ENCODE results near the gene BBS9.

Gene BBS9

GRCh38 chr7:33400214-33400538 is 270.8 kb downstream of the BBS9 start:
- H3K36me3 Mint-ChIP-seq (ENCODE audit: low read depth) = no peaks in the 10 kb centered on the region
- no peaks in the 10 kb centered on the region for H3K27me3 Mint-ChIP-seq (ENCODE audit: low read depth)
- H3K27ac Mint-ChIP-seq = no peak overlapping the region
- H3K4me3 Mint-ChIP-seq = no peak overlapping the region
- H3K4me1 Mint-ChIP-seq (ENCODE audit: low read depth) = no peaks in the 10 kb centered on the region
- H3K9me3 Mint-ChIP-seq = no peaks in the 10 kb centered on the region
- no peak for DNase-seq (ENCODE audit: low spot score)

GRCh38 chr7:33410266-33410665 is 280.9 kb downstream of the BBS9 start:
- Mint-ChIP-seq H3K27me3 (ENCODE audit: low read depth) (no peaks in the 10 kb centered on the region), H3K36me3 (ENCODE audit: low read depth) (no peaks in the 10 kb centered on the region)

GRCh38 chr7:33411020-33411419 is 281.7 kb downstream of the BBS9 start:
- Mint-ChIP-seq H3K9me3 (peaks cover 15% of the 10 kb centered on the region), H3K4me1 (ENCODE audit: low read depth) (no peaks in the 10 kb centered on the region), H3K36me3 (ENCODE audit: low read depth) (no peaks in the 10 kb centered on the region), H3K27me3 (ENCODE audit: low read depth) (no peaks in the 10 kb centered on the region), H3K27ac (no peak overlapping the region), H3K4me3 (no peak overlapping the region)
- no peak for DNase-seq (ENCODE audit: low spot score)

More at GRCh38 chr7:33410266-33410665, 280.9 kb downstream of the BBS9 start:
- H3K4me3 Mint-ChIP-seq = no peak overlapping the region
- H3K9me3 Mint-ChIP-seq = peaks cover 17% of the 10 kb centered on the region
- H3K27ac Mint-ChIP-seq = no peak overlapping the region
- H3K4me1 Mint-ChIP-seq (ENCODE audit: low read depth) = no peaks in the 10 kb centered on the region
- no peak for DNase-seq (ENCODE audit: low spot score)

- Mint-ChIP-seq H3K27me3 (ENCODE audit: low read depth) (no peaks in the 10 kb centered on the region), H3K36me3 (ENCODE audit: low read depth) (no peaks in the 10 kb centered on the region), H3K4me3 (no peak overlapping the region), H3K9me3 (peaks cover 8% of the 10 kb centered on the region), H3K27ac (no peak overlapping the region), H3K4me1 (ENCODE audit: low read depth) (no peaks in the 10 kb centered on the region)
- no peak for DNase-seq (ENCODE audit: low spot score)
These were observed 283.0 kb downstream of the BBS9 start for GRCh38 chr7:33412331-33412730.

- Mint-ChIP-seq H3K27me3 (ENCODE audit: low read depth) (no peaks in the 10 kb centered on the region), H3K36me3 (ENCODE audit: low read depth) (no peaks in the 10 kb centered on the region), H3K27ac (no peak overlapping the region), H3K4me3 (no peak overlapping the region), H3K9me3 (no peaks in the 10 kb centered on the region), H3K4me1 (ENCODE audit: low read depth) (no peaks in the 10 kb centered on the region)
- no peak for DNase-seq (ENCODE audit: low spot score)
These were observed 288.9 kb downstream of the BBS9 start for GRCh38 chr7:33418251-33418701.

- Mint-ChIP-seq H3K4me1 (ENCODE audit: low read depth) (no peaks in the 10 kb centered on the region), H3K27ac (no peak overlapping the region), H3K27me3 (ENCODE audit: low read depth) (no peaks in the 10 kb centered on the region), H3K36me3 (ENCODE audit: low read depth) (no peaks in the 10 kb centered on the region), H3K4me3 (no peak overlapping the region), H3K9me3 (no peaks in the 10 kb centered on the region)
- no peak for DNase-seq (ENCODE audit: low spot score)
These were observed 291.1 kb downstream of the BBS9 start for GRCh38 chr7:33420311-33420940.

GRCh38 chr7:33421429-33421828 is 292.1 kb downstream of the BBS9 start:
- no peak overlapping the region for H3K4me3 Mint-ChIP-seq
- no peaks in the 10 kb centered on the region for H3K4me1 Mint-ChIP-seq (ENCODE audit: low read depth)
- H3K27me3 Mint-ChIP-seq (ENCODE audit: low read depth) = no peaks in the 10 kb centered on the region
- H3K36me3 Mint-ChIP-seq (ENCODE audit: low read depth) = no peaks in the 10 kb centered on the region
- no peak overlapping the region for H3K27ac Mint-ChIP-seq
- H3K9me3 Mint-ChIP-seq = no peaks in the 10 kb centered on the region
- no peak for DNase-seq (ENCODE audit: low spot score)

GRCh38 chr7:33422141-33422540 is 292.8 kb downstream of the BBS9 start:
- no peaks in the 10 kb centered on the region for H3K27me3 Mint-ChIP-seq (ENCODE audit: low read depth)
- no peaks in the 10 kb centered on the region for H3K9me3 Mint-ChIP-seq
- DNase-seq (ENCODE audit: low spot score) = no peak
- no peak overlapping the region for H3K27ac Mint-ChIP-seq
- H3K4me1 Mint-ChIP-seq (ENCODE audit: low read depth) = no peaks in the 10 kb centered on the region
- H3K36me3 Mint-ChIP-seq (ENCODE audit: low read depth) = no peaks in the 10 kb centered on the region
- no peak overlapping the region for H3K4me3 Mint-ChIP-seq

GRCh38 chr7:33422825-33423645 is 293.7 kb downstream of the BBS9 start:
- DNase-seq (ENCODE audit: low spot score) = no peak
- Mint-ChIP-seq H3K4me3 (no peak overlapping the region), H3K27me3 (ENCODE audit: low read depth) (no peaks in the 10 kb centered on the region), H3K9me3 (no peaks in the 10 kb centered on the region), H3K4me1 (ENCODE audit: low read depth) (no peaks in the 10 kb centered on the region), H3K27ac (no peak overlapping the region), H3K36me3 (ENCODE audit: low read depth) (no peaks in the 10 kb centered on the region)

- Mint-ChIP-seq H3K36me3 (ENCODE audit: low read depth) (no peaks in the 10 kb centered on the region), H3K4me1 (ENCODE audit: low read depth) (no peaks in the 10 kb centered on the region), H3K27ac (no peak overlapping the region), H3K27me3 (ENCODE audit: low read depth) (no peaks in the 10 kb centered on the region), H3K9me3 (no peaks in the 10 kb centered on the region), H3K4me3 (no peak overlapping the region)
- DNase-seq (ENCODE audit: low spot score) = no peak
These were observed 294.3 kb downstream of the BBS9 start for GRCh38 chr7:33423646-33424020.

- Mint-ChIP-seq H3K4me3 (no peak overlapping the region), H3K36me3 (ENCODE audit: low read depth) (no peaks in the 10 kb centered on the region), H3K27me3 (ENCODE audit: low read depth) (no peaks in the 10 kb centered on the region), H3K9me3 (no peaks in the 10 kb centered on the region), H3K4me1 (ENCODE audit: low read depth) (no peaks in the 10 kb centered on the region), H3K27ac (no peak overlapping the region)
- no peak for DNase-seq (ENCODE audit: low spot score)
These were observed 296.0 kb downstream of the BBS9 start for GRCh38 chr7:33425395-33425794.

GRCh38 chr7:33425929-33426678 is 296.7 kb downstream of the BBS9 start:
- DNase-seq (ENCODE audit: low spot score) = no peak
- H3K4me3 Mint-ChIP-seq = no peak overlapping the region
- no peaks in the 10 kb centered on the region for H3K9me3 Mint-ChIP-seq
- H3K27me3 Mint-ChIP-seq (ENCODE audit: low read depth) = no peaks in the 10 kb centered on the region
- H3K27ac Mint-ChIP-seq = no peak overlapping the region
- H3K4me1 Mint-ChIP-seq (ENCODE audit: low read depth) = no peaks in the 10 kb centered on the region
- H3K36me3 Mint-ChIP-seq (ENCODE audit: low read depth) = no peaks in the 10 kb centered on the region

GRCh38 chr7:33428415-33428814 is 299.1 kb downstream of the BBS9 start:
- Mint-ChIP-seq H3K4me3 (no peak overlapping the region), H3K27ac (no peak overlapping the region), H3K4me1 (ENCODE audit: low read depth) (no peaks in the 10 kb centered on the region), H3K36me3 (ENCODE audit: low read depth) (no peaks in the 10 kb centered on the region), H3K27me3 (ENCODE audit: low read depth) (no peaks in the 10 kb centered on the region), H3K9me3 (no peaks in the 10 kb centered on the region)
- DNase-seq (ENCODE audit: low spot score) = no peak

GRCh38 chr7:33431543-33431942 is 302.2 kb downstream of the BBS9 start:
- Mint-ChIP-seq H3K27ac (no peak overlapping the region), H3K9me3 (no peaks in the 10 kb centered on the region), H3K4me1 (ENCODE audit: low read depth) (no peaks in the 10 kb centered on the region), H3K4me3 (no peak overlapping the region), H3K36me3 (ENCODE audit: low read depth) (no peaks in the 10 kb centered on the region), H3K27me3 (ENCODE audit: low read depth) (no peaks in the 10 kb centered on the region)
- no peak for DNase-seq (ENCODE audit: low spot score)

Data from T-helper 2 cell treated with Interferon-gamma antibody and Interleukin-4, amounts not matched to agents 5 μg/mL and 100 μg/mL, for 36 hours (primary cell).